Middle frontal gyrus (tissue), 1 donor: Measurements from ENCODE around the gene AGT.
"Not testable (repeated sequence)": the region's sequence is repeated elsewhere in the genome, so short reads cannot be mapped to it uniquely, and the experiment has no call there.

ENCODE experiments used
- DNase-seq: peaks from one replicate; pipeline ENCODE4 v3.0.0-alpha.2; 2015; ENCODE audit warnings: low spot score; ENCODE audit errors: extremely low spot score

AGT gene

GRCh38 chr1:230744382-230744781 is 30.5 kb upstream of the AGT start:
- DNase-seq: no peak

DNA sequence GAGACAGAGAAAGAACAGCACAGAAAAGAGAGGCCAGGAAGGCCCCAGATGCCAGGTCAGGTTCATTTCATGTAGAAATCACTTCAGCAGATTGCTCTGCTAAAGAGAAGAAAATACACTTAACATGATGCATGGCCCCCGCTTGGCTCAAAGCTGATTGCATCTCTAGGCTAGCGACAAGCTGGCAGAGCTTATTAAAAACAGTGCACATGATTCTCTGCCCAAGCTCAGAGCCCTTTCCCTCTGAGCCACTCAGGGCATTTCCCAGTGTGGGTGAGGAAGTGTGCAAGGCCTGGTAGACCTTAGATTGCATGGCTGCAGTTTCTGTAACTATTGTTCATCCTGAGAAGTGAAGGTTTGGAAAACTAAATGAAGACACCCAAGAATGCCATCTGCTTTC is 30.0 kb upstream of the AGT start:
- DNase-seq: no peak

GRCh38 chr1:230739564-230740290 is 25.8 kb upstream of the AGT start:
- DNase-seq: no peak

GRCh38 chr1:230737622-230738262 is 23.8 kb upstream of the AGT start:
- no peak for DNase-seq

- no peak for DNase-seq
These were observed 21.5 kb upstream of the AGT start for GRCh38 chr1:230735447-230735846.

DNA sequence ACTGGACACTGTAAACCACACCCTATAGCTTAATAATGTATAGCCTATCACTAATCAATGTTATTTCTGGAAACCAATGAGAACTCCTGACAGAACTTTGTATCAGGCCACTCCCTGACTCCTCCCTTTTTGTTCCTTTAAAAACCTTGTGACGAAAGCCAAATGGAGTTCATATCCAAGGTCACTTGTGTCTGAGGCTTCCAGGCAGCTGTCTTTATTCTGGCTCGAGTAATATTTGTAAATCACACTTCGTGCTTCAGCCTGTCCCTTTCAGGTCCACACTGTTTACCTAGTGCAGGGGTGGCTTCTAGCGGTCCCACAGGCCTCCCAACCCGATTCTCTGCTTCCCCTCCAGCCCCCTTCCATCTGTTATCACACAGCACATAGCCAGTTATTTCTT is 17.1 kb upstream of the AGT start:
- DNase-seq: no peak

- no peak for DNase-seq
These were observed 14.9 kb upstream of the AGT start for GRCh38 chr1:230728710-230729392.

DNA sequence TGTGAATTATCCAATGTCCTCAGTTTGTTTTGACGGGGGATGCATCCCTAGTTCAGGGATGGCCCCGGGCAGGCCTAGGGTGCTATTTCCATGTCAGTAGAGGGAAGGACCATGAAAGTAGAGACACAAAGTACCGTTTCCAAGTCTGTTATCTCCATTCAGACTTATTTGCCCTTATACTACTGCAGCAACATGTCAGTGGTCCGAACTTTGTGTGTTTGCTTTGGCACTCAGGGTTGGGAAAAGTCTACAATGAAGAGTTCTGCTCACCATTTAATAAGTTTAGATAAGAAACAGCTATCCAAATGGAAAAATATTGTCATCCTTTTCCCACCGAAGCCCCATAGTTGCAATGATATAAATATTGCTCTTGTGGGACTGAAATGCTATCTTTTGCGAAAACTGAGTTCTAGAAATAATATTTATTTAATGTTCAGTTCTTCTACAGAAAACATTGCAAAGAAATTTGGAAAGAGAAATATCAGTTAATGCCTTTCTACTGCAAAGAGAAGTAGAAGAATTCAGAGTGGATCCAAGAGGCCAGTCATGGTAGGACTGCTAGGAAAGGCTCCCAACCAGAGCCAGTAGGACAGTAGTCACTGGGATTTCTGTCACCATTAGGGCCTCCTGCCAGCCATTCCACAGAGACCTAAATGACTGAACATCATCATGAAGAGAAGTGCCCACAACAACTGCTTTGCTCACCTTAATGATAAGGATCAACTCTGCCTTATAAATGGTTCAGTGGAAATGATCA is 11.5 kb upstream of the AGT start:
- DNase-seq: no peak

DNA sequence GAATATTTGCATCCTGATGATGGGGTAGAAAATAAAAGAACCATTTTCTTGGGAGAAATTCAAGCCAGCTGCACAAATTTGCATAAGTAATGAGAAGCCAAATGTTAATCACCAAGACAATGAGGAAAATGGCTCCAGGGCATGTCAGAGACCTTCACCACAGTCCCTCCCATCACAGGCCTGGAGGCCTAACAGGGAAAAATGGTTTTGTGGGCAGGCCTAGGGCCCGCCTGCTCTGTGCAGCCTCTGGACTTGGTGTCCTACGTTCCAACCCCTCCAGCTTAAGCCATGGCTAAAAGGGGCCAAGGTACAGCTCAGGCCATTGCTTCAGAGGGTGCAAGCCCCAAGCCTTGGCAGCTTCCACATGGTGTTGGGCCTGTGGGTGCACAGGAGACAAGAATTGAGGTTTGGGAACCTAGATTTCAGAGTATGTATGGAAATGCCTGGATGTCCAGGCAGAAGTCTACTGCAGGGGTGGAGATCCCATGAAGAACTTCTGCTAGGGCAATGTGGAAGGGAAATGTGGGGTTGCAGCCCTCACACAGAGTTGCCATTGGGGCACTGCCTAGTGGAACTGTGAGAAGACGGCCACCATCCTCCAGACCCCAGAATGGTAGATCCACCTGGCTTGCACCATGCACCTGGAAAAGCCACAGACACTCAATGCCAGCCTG is 8.1 kb upstream of the AGT start:
- not testable (repeated sequence) for DNase-seq

DNA sequence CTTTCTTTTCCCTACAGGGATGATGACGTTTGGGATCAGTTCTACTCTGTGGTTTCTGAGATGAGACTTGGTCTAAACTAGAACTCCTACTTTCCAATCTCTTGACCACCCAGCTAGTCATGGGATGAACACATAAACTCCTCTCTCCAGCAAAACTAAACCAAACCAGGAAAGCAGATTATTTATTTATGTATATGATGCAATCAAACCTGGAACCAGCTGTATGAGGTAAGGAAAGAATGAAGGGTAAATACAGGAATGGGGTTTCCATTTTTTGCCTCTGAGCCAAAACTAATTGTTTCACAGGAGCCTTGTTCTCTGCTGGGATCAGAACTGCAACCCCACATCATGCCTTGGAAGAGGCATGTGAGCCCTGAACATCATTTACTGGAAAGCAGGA is 3.3 kb upstream of the AGT start:
- no peak for DNase-seq

DNA sequence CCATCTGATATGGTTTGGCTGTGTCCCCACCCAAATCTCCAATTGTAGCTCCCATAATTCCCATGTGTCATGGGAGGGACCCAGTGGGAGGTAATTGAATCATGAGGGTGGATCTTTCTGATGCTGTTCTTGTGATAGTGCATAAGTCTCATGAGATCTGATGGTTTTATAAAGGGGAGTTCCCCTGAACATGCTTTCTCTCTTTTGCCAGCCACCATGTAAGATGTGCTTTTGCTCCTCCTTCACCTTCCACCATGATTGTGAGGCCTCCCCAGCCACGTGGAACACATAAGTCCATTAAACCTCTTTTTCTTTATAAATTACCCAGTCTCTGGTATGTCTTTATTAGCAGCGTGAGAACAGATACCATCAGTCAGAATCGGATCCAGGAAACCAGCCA is 2.5 kb upstream of the AGT start:
- DNase-seq: not testable (repeated sequence)

GRCh38 chr1:230715510-230715909 is 1.6 kb upstream of the AGT start:
- DNase-seq: no peak

GRCh38 chr1:230713547-230713914 is 391 bp downstream of the AGT start:
- DNase-seq: no peak

GRCh38 chr1:230713138-230713537 is 784 bp downstream of the AGT start:
- DNase-seq: no peak

DNA sequence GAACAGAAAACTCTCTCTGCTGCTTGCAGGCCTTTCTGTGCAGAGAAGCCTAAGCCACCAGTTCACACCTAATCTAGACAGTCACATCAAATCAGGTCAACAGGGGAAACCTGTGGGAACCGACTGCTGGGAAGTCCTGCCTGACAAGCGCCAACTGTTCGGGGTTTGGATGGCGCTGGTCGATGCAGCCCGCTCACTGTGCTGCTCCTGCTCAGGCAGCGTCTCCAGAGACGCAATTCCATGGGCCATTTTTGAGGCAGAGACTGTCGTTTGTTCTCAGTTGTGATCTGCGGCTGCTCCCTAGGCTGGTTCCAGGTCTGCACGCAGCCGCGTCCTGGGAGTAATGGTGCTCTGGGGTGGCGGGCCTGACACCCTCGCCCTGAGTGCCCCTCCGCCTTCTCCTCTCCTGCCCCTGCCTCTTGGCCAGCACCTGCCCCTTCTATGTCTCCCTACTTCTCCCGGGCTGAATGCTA is 1.4 kb downstream of the AGT start:
- no peak for DNase-seq

GRCh38 chr1:230711245-230711644 is 2.7 kb downstream of the AGT start:
- no peak for DNase-seq

- DNase-seq: no peak
These were observed 3.4 kb downstream of the AGT start for GRCh38 chr1:230710543-230710904.

DNA sequence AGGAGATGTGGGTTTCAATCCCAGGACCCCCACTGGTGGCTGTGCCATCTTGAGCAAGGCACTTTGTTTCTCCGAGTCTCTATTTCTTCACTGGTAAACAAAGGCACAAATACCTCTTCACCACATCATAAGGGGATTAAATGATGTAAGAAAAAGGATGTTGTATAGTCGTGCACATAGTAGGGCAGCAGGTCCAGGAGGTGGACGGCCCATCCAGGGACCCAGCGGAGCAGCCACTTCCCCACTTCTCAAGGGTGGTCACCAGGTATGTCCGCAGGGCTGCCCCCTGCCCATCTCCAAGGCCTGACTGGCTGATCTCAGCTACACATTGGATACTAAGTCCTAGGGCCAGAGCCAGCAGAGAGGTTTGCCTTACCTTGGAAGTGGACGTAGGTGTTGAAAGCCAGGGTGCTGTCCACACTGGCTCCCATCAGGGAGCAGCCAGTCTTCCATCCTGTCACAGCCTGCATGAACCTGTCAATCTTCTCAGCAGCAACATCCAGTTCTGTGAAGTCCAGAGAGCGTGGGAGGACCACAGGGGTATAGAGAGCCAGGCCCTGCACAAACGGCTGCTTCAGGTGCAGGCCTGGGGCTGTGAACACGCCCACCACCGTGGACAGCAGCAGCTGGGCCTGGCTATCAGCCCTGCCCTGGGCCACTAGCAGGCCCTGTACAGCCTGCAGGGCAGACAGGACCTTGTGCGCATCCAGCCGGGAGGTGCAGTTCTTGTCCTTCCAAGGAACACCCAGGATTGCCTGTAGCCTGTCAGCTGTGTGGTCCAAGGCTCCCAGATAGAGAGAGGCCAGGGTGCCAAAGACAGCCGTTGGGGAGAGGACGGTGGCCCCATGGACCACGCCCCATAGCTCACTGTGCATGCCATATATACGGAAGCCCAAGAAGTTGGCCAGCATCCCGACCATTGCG is 4.0 kb downstream of the AGT start:
- no peak for DNase-seq

- DNase-seq: no peak
These were observed 5.0 kb downstream of the AGT start for GRCh38 chr1:230708631-230709580.
